HEK293 (cell line): Measurements from ENCODE around the gene BTBD19.

Experiments
- CTCF ChIP-seq: fragments of 450-650 bp; formaldehyde crosslinking; IDR thresholded peaks from 2 replicates; pipeline ENCODE4 v1.5.1; 2016; ENCODE audit warnings: missing biosample characterization, missing genetic modification characterization
- ZNF140 ChIP-seq: fragments of 450-650 bp; formaldehyde crosslinking; IDR thresholded peaks from 2 replicates; pipeline ENCODE4 v1.5.1; 2016; ENCODE audit warnings: missing biosample characterization, missing genetic modification characterization

- TF ChIP-seq ZNF140 (tag by site-specific recombination) (no peak), CTCF (tag by site-specific recombination) (no peak)
These were observed 23.2 kb downstream of the BTBD19 start for GRCh38 chr1:44831516-44831915.
